ENCODE results near the gene BIN2.

- TF ChIP-seq TARDBP (IDR thresholded peaks at IDR 0.05), result no peak
- TF ChIP-seq L3MBTL2 (conservative IDR thresholded peaks at IDR 0.05), result no peak
- no peak for TF ChIP-seq LEF1 (IDR thresholded peaks at IDR 0.05; ENCODE audit: borderline replicate concordance)
Observed at GRCh38 chr12:51264297-51264696, 59.7 kb downstream of the BIN2 start.
